GM18909 (cell line): ENCODE results near the gene CNNM1.

Source experiments
- ATAC-seq: cut with Tn5 transposase; IDR thresholded peaks from one replicate; pipeline ENCODE4 v1.9.1; 2021; ENCODE audit warnings: mild to moderate bottlenecking; ENCODE audit not compliant: unreplicated experiment, poor library complexity

The CNNM1 gene

DNA sequence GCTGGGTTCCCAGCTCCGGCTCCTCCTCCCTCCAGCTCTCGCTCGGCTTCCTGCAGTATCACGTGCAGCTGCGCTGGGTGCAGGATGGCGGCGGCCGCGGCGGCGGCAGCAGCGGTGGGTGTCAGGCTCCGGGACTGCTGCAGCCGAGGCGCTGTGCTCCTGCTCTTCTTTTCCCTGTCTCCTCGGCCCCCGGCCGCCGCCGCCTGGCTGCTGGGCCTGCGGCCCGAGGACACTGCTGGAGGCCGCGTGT is at the start of gene CNNM1:
Gene CNNM1, plus strand, starts transcription at position 53 of the 250 bp plus-strand sequence. Its CDS starts 32 bp downstream, at position 85.
- ATAC-seq, result peak; percentile 63

- ATAC-seq, result peak; percentile 42
These were observed 49.5 kb upstream of the CNNM1 start for GRCh38 chr10:99279626-99280111.

DNA sequence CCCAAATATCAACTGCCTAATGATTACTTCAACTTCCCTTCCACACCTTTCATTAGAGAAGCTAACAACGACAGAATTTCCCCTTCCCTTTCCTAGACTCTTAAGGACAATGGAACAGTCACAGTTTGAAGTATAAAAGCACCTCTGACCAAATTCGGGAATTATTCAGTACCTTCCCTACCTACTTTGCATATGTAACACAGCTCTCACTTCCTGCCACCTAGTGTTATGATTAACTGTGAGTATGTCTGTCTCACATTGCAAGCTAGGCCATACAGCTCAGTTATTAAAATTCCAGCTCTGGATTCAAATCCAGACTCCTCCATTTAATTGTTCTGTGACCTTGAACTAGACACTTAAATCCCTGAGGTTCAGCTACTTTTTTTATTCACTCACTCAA is 48.7 kb upstream of the CNNM1 start:
- peak; percentile 78 for ATAC-seq

DNA sequence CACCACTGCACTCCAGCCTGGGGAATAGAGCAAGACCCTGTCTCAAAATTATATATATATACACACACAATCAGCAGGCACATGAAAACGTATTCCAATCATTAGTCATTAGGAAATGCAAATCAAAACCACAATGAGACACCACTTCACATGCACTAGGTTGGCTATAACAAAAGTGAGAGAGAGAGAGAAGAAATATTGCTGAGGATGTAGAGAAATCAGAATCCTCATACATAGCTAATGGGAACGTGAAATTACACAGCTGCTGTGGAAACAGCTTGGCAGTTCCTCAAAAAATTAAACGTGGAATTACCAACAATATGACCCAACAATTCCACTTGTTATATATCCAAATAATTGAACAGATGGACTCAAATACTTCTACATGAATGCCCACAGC is 43.3 kb upstream of the CNNM1 start:
- no peak for ATAC-seq

GRCh38 chr10:99290306-99290705 is 38.9 kb upstream of the CNNM1 start:
- no peak for ATAC-seq

DNA sequence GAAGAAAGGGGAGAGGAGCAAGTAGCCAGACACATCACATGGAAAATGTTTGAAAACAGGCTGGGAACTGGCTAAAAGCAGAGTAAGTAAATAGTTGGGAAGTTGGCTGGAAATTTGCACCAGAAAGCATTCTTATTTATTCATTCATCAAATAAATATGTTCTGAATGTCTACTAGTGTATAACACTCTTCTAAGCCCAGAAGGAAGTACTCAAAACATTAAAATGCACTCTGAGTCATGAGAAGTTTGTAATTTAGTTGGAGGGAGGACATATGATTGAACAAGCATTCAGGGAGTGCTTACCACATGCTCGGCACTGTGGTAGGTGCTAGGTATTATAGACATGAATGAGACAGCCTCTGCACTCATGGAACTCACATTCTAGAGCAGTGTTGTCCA is 37.0 kb upstream of the CNNM1 start:
- ATAC-seq, result no peak

DNA sequence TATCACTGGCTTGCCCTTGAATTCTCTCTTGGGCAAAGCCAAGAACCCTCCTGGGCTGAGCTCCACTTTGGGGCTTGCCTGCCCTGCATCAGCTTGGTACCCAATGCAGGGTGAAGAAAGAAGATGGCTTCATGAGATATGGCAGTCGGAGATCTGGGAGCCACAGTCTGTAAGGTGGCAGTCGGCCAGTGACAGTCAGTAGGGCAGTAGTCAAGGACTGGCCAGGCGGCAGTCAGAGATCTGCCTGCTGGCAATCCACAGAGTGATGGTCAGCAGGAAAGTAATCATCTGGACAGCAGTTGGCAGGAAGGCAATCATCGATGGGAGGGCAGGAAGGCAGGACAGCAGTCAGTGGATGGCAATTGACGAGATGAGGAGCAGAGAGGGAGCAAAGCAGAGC is 32.6 kb upstream of the CNNM1 start:
- no peak for ATAC-seq

DNA sequence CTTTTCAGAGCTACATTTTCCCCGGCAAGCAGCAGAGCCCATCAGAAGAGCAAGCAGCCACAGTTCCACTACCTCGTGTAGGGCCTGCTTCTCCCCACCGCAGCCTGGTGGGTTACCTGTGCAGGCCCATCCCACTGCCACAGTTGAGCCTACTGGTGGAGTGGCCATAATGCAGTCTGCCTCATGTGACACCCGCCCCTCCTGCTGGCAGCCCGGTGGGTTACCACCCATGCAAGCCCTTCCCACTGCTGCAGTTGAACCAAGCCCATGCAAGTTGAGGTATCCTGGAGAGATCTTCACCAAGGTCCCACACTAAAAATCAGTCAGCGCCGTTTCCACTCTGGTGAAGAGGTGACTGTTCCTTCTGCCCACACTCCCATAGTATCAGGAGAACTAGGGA is 32.1 kb upstream of the CNNM1 start:
- ATAC-seq, result no peak

- ATAC-seq, result no peak
These were observed 25.0 kb upstream of the CNNM1 start for GRCh38 chr10:99303899-99304861.

GRCh38 chr10:99304862-99305229 is 24.3 kb upstream of the CNNM1 start:
- ATAC-seq, result no peak

DNA sequence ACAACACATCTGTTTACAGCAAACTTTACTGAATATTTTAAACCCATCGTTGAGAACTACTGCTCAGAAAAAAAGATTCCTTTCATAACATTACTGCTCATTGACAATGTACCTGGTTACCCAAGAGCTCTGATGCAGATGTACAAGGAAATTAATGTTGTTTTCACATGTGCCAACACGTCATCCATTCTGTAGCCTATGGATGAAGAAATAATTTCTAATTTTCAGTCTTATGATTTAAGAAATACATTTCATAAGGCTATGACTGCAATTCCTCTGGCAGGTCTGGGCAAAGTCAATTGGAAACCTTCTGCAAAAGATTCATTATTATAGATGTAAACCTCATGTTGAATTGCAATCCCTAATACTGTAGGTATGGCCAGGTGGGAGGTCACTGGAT is 16.7 kb upstream of the CNNM1 start:
- ATAC-seq, result no peak

DNA sequence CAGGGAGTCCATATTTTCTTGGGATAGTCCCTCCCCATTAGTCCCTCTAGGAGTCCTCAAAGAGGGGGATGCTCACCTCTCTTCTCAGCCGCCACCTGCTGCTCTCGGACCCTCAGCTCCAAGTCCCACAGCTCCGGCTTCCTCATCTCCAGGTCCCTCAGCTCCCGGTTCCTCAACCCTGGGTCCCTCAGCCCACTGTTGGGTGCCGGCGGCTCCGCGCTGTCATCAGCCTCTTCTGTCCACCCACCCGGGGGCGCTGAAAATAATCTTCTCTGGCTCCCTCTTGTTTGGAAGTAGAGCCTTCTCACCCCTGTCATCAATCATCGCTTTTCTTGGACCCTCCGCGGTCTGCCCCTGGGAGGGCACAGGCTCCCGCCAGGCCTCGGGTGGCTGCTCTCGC is 13.3 kb upstream of the CNNM1 start:
- no peak for ATAC-seq

DNA sequence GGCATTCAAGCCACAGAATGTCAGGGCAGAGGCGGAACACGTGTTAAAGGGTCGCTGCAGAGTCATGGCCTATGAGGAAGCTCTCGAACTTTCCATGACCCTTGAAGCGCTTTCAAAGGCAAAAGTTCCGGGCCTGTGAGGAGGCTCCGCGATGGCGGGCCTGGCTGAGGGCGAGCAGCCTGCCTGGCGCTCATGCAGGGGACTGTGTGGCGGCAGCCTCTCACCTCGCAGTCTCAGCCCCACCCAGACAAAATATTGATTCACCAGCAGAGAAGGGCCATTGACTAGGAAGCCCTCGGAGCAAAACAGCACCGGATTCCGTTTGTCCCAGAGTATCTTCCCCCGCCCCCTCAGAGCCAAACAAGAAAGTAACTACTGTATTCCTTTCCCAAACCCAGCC is 12.8 kb upstream of the CNNM1 start:
- ATAC-seq, result no peak

- ATAC-seq, result no peak
These were observed 11.1 kb upstream of the CNNM1 start for GRCh38 chr10:99318048-99318447.

DNA sequence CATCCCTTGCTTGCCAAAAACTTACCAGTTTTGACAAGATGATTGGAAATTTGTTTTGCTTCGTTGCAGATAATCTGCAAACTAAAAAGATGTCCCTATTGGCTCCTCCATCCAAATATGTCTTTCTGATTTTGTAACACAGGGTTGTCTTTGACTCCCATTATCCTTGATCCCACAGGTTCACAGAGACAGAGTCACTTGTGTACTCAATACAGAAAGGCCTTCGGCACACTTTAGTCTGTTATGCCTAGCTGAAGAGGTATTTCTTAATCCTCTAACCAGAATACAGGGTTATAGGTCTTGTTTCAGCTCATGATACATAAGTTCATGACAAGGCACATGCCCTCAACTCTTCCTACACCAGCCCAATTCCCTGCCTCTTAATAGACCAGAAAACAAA is 10.7 kb upstream of the CNNM1 start:
- ATAC-seq, result no peak

DNA sequence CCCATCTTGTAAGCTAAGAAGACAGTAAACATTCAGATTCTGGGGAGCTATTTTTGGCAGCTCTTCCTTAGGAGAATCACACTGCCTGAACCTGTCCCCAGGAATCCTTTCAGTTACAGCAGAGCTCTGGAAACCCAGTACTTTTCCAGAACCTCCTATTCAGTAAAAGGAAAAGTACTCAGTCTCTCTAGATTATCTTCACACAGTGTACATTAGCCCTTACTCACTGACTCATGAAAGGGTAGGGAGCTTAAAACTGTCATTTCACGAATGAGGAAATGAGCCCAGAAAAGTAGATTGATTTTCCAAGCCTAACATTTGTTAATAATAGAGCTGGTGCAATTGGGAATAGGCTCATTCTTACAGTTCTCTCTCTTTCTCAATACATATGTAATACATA is 3.9 kb upstream of the CNNM1 start:
- ATAC-seq, result no peak

GRCh38 chr10:99326871-99327270 is 2.3 kb upstream of the CNNM1 start:
- no peak for ATAC-seq

GRCh38 chr10:99328579-99329303 is 415 bp upstream of the CNNM1 start:
- ATAC-seq, result no peak

GRCh38 chr10:99329554-99330346 is 594 bp downstream of the CNNM1 start:
- peak; percentile 52 for ATAC-seq

- ATAC-seq, result no peak
These were observed 1.3 kb downstream of the CNNM1 start for GRCh38 chr10:99330347-99330924.
